PFSK-1 (cell line): Measurements from ENCODE around the gene CCDC197.

Source experiments
- FOXP2 ChIP-seq: optimal IDR thresholded peaks from 2 replicates; pipeline ENCODE3; 2011; ENCODE audit warnings: borderline replicate concordance, control low read depth, inconsistent platforms; ENCODE audit not compliant: insufficient read depth; ENCODE audit errors: extremely low read length, extremely low read depth
- POLR2AphosphoS5 ChIP-seq: IDR thresholded peaks from 2 replicates; pipeline ENCODE4 v1.6.1; 2012; ENCODE audit warnings: low read depth, mild to moderate bottlenecking, control low read depth, low read length, moderate library complexity
- SIN3A ChIP-seq: IDR thresholded peaks from 2 replicates; pipeline ENCODE4 v1.6.1; 2012; ENCODE audit warnings: mild to moderate bottlenecking, low read length, moderate library complexity, borderline replicate concordance; ENCODE audit not compliant: insufficient read depth
- TAF1 ChIP-seq: IDR thresholded peaks from 2 replicates; pipeline ENCODE4 v1.6.1; 2012; ENCODE audit warnings: low read length, control low read depth, borderline replicate concordance; ENCODE audit not compliant: insufficient read depth
- TF ChIP-seq, protein P1 (sequence below), 2 experiments: IDR thresholded peaks; 2 replicates each; pipeline versions ENCODE4 v1.6.1 to v1.8.0; 2011 to 2012; ENCODE audit warnings: low read depth in 2 of 2, low read length in 2 of 2, control low read depth in 1 of 2, inconsistent platforms in 1 of 2, mild to moderate bottlenecking in 1 of 2, moderate library complexity in 1 of 2; ENCODE audit not compliant: insufficient read depth in 1 of 2

CCDC197 gene

DNA sequence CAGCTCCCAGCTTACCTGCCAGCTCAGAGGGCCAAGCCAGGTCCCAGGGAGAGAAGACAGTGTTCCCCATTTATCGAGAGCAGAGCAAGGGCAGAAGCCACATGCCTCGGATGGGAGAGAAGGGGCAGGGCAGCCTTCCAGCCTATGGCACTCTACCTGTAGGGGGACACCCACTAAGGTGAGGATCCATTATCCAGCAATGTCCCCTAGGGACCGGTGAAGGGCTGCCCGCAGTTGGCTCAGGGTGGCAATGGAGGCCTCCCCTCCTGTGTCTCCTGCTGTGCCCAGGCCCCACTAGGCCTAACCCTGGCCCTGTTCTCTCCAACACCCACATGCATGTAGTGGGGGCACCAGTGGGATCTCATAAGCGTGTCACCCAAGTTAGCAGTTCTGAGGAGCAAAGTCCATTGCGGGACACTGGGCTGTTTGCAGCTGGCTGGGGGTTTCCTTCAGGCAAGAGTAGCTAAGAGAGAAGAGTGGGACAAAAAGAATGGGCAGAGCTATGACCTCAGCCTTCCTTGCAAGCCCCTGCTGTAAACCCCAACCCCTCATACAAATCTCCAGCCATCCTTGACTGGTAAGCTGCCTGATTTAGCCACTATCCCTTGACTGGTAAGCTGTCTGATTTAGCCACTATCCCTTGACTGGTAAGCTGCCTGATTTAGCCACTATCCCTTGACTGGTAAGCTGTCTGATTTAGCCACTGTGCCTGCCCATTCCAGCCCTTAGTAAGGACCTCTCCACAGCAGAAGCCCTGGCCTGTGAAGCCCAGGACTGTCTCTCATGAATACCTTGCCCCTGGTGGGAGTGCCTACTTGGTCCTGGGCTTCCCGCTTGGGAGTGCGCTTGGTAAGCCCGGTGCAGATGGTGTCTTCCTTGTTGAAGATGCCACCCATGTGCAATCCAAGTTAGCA lies 15.5 kb upstream of the CCDC197 start:
- TF ChIP-seq SIN3A (no peak), POLR2AphosphoS5 (no peak), FOXP2 (no peak), TAF1 (no peak)
- TF ChIP-seq, protein P1, sequence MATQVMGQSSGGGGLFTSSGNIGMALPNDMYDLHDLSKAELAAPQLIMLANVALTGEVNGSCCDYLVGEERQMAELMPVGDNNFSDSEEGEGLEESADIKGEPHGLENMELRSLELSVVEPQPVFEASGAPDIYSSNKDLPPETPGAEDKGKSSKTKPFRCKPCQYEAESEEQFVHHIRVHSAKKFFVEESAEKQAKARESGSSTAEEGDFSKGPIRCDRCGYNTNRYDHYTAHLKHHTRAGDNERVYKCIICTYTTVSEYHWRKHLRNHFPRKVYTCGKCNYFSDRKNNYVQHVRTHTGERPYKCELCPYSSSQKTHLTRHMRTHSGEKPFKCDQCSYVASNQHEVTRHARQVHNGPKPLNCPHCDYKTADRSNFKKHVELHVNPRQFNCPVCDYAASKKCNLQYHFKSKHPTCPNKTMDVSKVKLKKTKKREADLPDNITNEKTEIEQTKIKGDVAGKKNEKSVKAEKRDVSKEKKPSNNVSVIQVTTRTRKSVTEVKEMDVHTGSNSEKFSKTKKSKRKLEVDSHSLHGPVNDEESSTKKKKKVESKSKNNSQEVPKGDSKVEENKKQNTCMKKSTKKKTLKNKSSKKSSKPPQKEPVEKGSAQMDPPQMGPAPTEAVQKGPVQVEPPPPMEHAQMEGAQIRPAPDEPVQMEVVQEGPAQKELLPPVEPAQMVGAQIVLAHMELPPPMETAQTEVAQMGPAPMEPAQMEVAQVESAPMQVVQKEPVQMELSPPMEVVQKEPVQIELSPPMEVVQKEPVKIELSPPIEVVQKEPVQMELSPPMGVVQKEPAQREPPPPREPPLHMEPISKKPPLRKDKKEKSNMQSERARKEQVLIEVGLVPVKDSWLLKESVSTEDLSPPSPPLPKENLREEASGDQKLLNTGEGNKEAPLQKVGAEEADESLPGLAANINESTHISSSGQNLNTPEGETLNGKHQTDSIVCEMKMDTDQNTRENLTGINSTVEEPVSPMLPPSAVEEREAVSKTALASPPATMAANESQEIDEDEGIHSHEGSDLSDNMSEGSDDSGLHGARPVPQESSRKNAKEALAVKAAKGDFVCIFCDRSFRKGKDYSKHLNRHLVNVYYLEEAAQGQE (IDR thresholded peaks at IDR 0.05; ENCODE audit: insufficient read depth in 1 of 2, low read depth in 2 of 2, low read length in 2 of 2), result no peak

DNA sequence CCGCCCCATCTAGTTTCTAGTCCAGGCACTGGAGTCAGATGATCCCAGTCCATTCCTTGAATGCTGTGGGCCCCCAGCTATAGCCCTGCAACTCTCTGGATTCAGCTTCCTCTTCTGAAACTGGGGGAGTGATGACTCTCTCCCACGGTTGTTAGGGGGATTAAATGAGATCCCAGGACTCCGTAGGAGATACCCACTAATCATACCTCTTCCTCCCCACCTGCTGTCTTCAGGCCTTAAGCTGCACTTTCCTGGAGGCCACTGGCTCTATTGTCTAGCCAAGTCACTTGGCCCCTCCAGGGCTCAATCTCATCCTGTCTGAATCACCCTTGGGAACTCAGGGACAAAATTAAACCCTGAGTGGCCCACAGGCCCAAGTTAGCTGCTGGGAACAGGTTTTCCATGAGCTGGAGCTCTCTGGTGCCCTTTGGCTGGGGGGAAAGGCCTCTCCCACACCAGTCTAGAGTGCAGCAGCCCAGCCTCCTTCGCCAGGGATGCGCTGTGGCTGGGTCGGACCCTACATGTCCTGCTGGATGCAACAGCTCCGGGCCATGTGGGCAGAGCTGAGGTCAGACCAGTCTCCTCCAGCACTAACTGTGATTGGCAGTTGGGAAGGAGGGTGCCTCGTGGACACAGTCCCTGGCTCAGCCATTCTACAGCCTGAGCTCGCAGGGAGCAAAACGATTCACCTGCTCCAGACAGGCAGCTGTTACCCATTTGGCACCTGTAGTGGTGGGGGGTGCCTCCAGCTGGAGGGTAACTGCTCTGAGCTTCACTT lies 14.7 kb upstream of the CCDC197 start:
- TF ChIP-seq FOXP2 (no peak), TAF1 (no peak), SIN3A (no peak), POLR2AphosphoS5 (no peak)
- TF ChIP-seq, protein P1 (IDR thresholded peaks at IDR 0.05; ENCODE audit: insufficient read depth in 1 of 2, low read depth in 2 of 2, low read length in 2 of 2), result no peak

DNA sequence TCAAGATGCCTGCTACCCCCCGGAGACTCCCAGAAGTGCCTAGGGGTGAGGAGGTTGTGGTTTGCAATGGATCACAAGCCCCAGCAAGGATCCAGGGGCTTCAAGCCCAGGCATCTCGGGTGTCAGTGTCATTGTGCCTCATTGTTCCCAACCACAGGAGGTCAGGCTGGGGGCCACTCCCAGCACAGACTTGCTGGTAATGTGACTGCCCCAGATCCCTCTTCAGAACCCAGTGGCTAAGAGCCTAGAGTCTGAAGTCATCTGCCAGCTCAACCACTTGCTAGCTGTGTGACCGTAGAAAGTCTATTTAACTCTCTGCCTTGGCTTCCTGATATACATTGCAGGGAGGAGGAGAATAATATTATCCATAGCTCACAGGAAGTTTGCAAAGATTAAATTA lies 13.0 kb upstream of the CCDC197 start:
- TF ChIP-seq POLR2AphosphoS5, result no peak
- TF ChIP-seq, protein P1 (IDR thresholded peaks at IDR 0.05; ENCODE audit: insufficient read depth in 1 of 2, low read depth in 2 of 2, low read length in 2 of 2), result no peak
- no peak for TF ChIP-seq FOXP2
- TF ChIP-seq SIN3A, result no peak
- no peak for TF ChIP-seq TAF1

DNA sequence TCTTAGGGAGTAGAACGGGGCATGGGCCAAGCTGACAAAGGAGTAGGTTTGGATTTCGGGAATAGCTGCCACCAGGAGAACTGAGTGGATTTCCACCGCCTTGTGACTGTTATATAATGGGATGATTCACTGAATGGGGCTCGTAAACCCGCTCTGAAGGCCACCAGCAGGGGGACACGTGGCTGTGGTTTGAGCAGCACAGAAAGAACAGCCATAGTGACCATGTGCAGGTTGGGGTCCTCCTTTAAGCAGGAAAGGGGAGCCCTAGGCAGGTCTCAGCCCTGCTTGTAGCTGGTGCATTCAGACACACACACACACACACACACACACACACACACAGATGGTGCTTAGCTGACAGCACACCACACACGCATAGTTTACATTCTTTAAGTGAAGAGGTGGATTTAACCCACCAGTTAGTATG lies 12.1 kb upstream of the CCDC197 start:
- no peak for TF ChIP-seq SIN3A
- TF ChIP-seq TAF1, result no peak
- TF ChIP-seq, protein P1 (IDR thresholded peaks at IDR 0.05; ENCODE audit: insufficient read depth in 1 of 2, low read depth in 2 of 2, low read length in 2 of 2), result no peak
- TF ChIP-seq POLR2AphosphoS5, result no peak
- TF ChIP-seq FOXP2, result no peak
